A673 (cell line): Measurements from ENCODE around the gene M1AP. TPM values are rescaled to one million over a fixed set of nuclear protein-coding genes. Genes with fewer than 3 reads are reported as not detected.

ENCODE experiments used
- BruUV-seq: library from RNA; stranded (reverse); fragments of 400-500 nt; replicated peaks from 2 replicates; lab custom pipeline; 2021; lab: Mats Ljungman, UMichigan
- CTCF ChIA-PET: fragments of 300-600 bp; sonication (Branson Sonifier 250); formaldehyde crosslinking; loops from one replicate; lab custom pipeline; 2022; ENCODE audit warnings: antibody characterized with exemption; lab: Charles Lee
- POLR2A ChIA-PET: fragments of 300-600 bp; sonication (Branson Sonifier 250); formaldehyde crosslinking; loops from one replicate; lab custom pipeline; 2022; ENCODE audit warnings: antibody characterized with exemption; ENCODE audit not compliant: low non-redundant PET; lab: Charles Lee
- DNase-seq: peaks from one replicate; pipeline ENCODE4 v3.0.0-alpha.2; 2015; ENCODE audit warnings: low spot score
- H3K27ac ChIP-seq: fragments of 200-600 bp; sonication (generic); 2 replicates; pipeline ENCODE4 v1.5.1; 2016; ENCODE audit warnings: mixed run types, low read depth, mild to moderate bottlenecking, mixed read lengths, antibody characterized with exemption, low read length; ENCODE audit not compliant: poor library complexity, severe bottlenecking
- H3K27me3 ChIP-seq: fragments of 200-600 bp; sonication (generic); replicated peaks from 2 replicates; pipeline ENCODE4 v1.6.1; 2017; ENCODE audit warnings: mixed run types, low read depth, mild to moderate bottlenecking, mixed read lengths, antibody characterized with exemption, low read length; ENCODE audit not compliant: insufficient read depth, poor library complexity
- H3K36me3 ChIP-seq: fragments of 200-600 bp; sonication (generic); 2 replicates; pipeline ENCODE4 v1.6.1; 2016; ENCODE audit warnings: mixed run types, mild to moderate bottlenecking, mixed read lengths, antibody characterized with exemption, low read length; ENCODE audit not compliant: insufficient read depth, poor library complexity, severe bottlenecking
- H3K4me1 ChIP-seq: fragments of 200-600 bp; sonication (generic); 2 replicates; pipeline ENCODE4 v1.6.1; 2017; ENCODE audit warnings: mixed run types, mild to moderate bottlenecking, mixed read lengths, antibody characterized with exemption, low read length; ENCODE audit not compliant: insufficient read depth, poor library complexity, severe bottlenecking
- H3K4me3 ChIP-seq: fragments of 200-600 bp; sonication (generic); 2 replicates; pipeline ENCODE4 v1.5.1; 2016; ENCODE audit warnings: low read depth, mixed run types, mild to moderate bottlenecking, mixed read lengths, low read length; ENCODE audit not compliant: poor library complexity, severe bottlenecking
- H3K9me3 ChIP-seq: fragments of 200-600 bp; sonication (generic); 2 replicates; pipeline ENCODE4 v1.6.1; 2016; ENCODE audit warnings: mixed run types, low read depth, mild to moderate bottlenecking, mixed read lengths, antibody characterized with exemption, low read length; ENCODE audit not compliant: poor library complexity, severe bottlenecking
- EZH2 ChIP-seq: fragments of 200-600 bp; sonication (generic); IDR thresholded peaks from 2 replicates; pipeline ENCODE4 v1.6.1; 2017; ENCODE audit warnings: borderline replicate concordance, low read depth, mild to moderate bottlenecking, mixed read lengths, antibody characterized with exemption, low read length; ENCODE audit not compliant: poor library complexity, severe bottlenecking
- intact Hi-C: fragments of 100-400 bp; cut with micrococcal nuclease; formaldehyde crosslinking; loops from one replicate; pipeline ENCODE4 v1.10.0; 2022; ENCODE audit not compliant: unreplicated experiment
- total RNA-seq: library from RNA; stranded (reverse); gene quantifications from 2 replicates; pipeline ENCODE4 v1.2.3, GENCODE V29; 2021
- TF ChIP-seq, protein P1 (sequence below): fragments of 300-800, 200-600 bp; sonication (generic); conservative IDR thresholded peaks from 2 replicates; pipeline ENCODE4 v1.5.1; 2017; ENCODE audit warnings: low read depth, mild to moderate bottlenecking, antibody characterized with exemption, low read length, moderate library complexity, mixed read lengths

Gene M1AP
- total RNA-seq, 1 experiment from 2014 or later: not detected

GRCh38 chr2:74619651-74620297, 28.4 kb downstream of the M1AP start:
- intact Hi-C loops: no loop called here
- Histone ChIP-seq H3K4me3 (no peak overlapping the region), H3K27ac (no peak overlapping the region), H3K36me3 (no peaks in the 10 kb centered on the region), H3K9me3 (no peaks in the 10 kb centered on the region), H3K27me3 (peaks cover 5% of the 10 kb centered on the region), H3K4me1 (no peaks in the 10 kb centered on the region)
- ChIA-PET CTCF (no interaction called here), POLR2A (no interaction called here)
- BruUV-seq: no TSS peak
- no peak for DNase-seq
- TF ChIP-seq EZH2: no peak
- TF ChIP-seq, protein P1, sequence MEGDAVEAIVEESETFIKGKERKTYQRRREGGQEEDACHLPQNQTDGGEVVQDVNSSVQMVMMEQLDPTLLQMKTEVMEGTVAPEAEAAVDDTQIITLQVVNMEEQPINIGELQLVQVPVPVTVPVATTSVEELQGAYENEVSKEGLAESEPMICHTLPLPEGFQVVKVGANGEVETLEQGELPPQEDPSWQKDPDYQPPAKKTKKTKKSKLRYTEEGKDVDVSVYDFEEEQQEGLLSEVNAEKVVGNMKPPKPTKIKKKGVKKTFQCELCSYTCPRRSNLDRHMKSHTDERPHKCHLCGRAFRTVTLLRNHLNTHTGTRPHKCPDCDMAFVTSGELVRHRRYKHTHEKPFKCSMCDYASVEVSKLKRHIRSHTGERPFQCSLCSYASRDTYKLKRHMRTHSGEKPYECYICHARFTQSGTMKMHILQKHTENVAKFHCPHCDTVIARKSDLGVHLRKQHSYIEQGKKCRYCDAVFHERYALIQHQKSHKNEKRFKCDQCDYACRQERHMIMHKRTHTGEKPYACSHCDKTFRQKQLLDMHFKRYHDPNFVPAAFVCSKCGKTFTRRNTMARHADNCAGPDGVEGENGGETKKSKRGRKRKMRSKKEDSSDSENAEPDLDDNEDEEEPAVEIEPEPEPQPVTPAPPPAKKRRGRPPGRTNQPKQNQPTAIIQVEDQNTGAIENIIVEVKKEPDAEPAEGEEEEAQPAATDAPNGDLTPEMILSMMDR: no peak

DNA sequence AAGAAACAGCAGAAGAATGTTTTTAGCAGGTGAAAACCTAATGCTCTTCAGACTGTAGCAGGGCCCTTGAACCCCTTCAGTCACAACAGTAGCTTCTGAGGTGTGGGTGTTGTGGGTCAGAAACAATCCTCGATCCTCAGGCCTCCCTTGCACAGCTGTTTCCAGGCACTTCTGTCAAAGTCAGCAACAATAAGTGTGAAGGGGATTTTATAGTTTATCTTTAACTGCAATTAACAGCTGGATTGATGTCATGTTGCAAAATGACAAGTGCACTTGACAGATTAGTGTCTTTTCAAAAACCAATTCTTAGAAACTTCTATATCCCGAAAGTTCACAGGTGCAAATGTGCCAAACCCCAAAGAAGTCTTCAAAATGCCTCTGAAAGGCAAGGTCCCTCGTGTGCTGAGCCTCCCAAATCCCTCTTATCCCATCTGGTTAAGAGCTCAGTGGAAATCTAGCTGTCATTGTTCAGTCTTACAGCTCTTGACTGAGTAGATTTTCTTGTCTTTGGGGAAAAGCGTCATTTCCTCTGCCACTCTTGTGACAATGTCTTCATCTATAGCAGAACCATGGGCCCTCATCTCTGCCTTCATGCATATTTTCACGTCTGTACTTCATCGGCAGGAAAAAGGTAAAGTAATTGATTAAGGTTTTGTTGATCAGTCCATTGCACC, 29.6 kb downstream of the M1AP start:
- TF ChIP-seq, protein P1: no peak
- TF ChIP-seq EZH2: no peak
- BruUV-seq: no TSS peak
- CTCF ChIA-PET: no interaction called here
- Histone ChIP-seq H3K27ac (no peak overlapping the region), H3K4me3 (no peak overlapping the region), H3K4me1 (no peaks in the 10 kb centered on the region), H3K9me3 (no peaks in the 10 kb centered on the region), H3K36me3 (no peaks in the 10 kb centered on the region), H3K27me3 (peaks cover 16% of the 10 kb centered on the region)
- intact Hi-C loops: no loop called here
- POLR2A ChIA-PET: no interaction called here
- DNase-seq: no peak

GRCh38 chr2:74617122-74617521, 31.0 kb downstream of the M1AP start:
- no peak overlapping the region for H3K27ac ChIP-seq
- intact Hi-C loops: no loop called here
- ChIA-PET CTCF (no interaction called here), POLR2A (no interaction called here)
- H3K4me3 ChIP-seq: no peak overlapping the region
- TF ChIP-seq, protein P1: no peak
- TF ChIP-seq EZH2: no peak
- H3K36me3 ChIP-seq: no peaks in the 10 kb centered on the region
- no peaks in the 10 kb centered on the region for H3K9me3 ChIP-seq
- no peaks in the 10 kb centered on the region for H3K4me1 ChIP-seq
- no peak for DNase-seq
- no TSS peak for BruUV-seq
- peaks cover 30% of the 10 kb centered on the region for H3K27me3 ChIP-seq
